GM10248 (cell line): ENCODE data around the gene MYO1C.

Source experiments
- CTCF ChIA-PET: fragments of 300-600 bp; sonication (Branson Sonifier 250); formaldehyde crosslinking; extraction: SDS; loops from one replicate; lab custom pipeline; 2021; ENCODE audit warnings: antibody characterized with exemption; lab: Yijun Ruan, JAX
- POLR2A ChIA-PET: fragments of 350-650 bp; sonication (Branson Sonifier 250); formaldehyde crosslinking; extraction: SDS; loops from one replicate; lab custom pipeline; 2020; ENCODE audit warnings: antibody characterized with exemption; lab: Yijun Ruan, JAX
- DNase-seq: peaks from one replicate; pipeline ENCODE4 v3.0.0; 2012; ENCODE audit errors: extremely low spot score
- CTCF ChIP-seq: IDR thresholded peaks from 2 replicates; pipeline ENCODE4 v1.5.1; 2012; ENCODE audit warnings: mild to moderate bottlenecking, low read depth; ENCODE audit errors: extremely low read depth, missing control alignments, control extremely low read depth

Gene MYO1C

GRCh38 chr17:1474402-1475189 lies 17.9 kb downstream of the MYO1C start:
- CTCF ChIA-PET = interaction anchor here (0.7 to 1.8 kb wide), 7 partner anchors 10 to 109 kb away, joined by 3 to 6 read pairs (median 3); no protein-coding TSS in a partner anchor
- no peak for TF ChIP-seq CTCF
- POLR2A ChIA-PET = interaction anchor here (0.5 to 1.4 kb wide), 8 partner anchors 11 to 81 kb away, joined by 3 to 5 read pairs (median 4); partner anchors contain the start of gene CRK
- peak; percentile 89 for DNase-seq

- no peak for TF ChIP-seq CTCF
- DNase-seq = peak; percentile 47
- ChIA-PET POLR2A (interaction anchor here (1.1 to 1.4 kb wide), 2 partner anchors 15 to 20 kb away, joined by 3 to 4 read pairs; no protein-coding TSS in a partner anchor), CTCF (interaction anchor here (0.8 to 1.4 kb wide), 4 partner anchors 11 to 109 kb away, joined by 3 to 5 read pairs (median 3); no protein-coding TSS in a partner anchor)
These were observed 18.6 kb downstream of the MYO1C start for GRCh38 chr17:1473841-1474240.

- POLR2A ChIA-PET = interaction anchor here (1.1 kb wide), 1 partner anchor 15 kb away, joined by 3 read pairs; no protein-coding TSS in a partner anchor
- CTCF ChIA-PET = no interaction called here
- TF ChIP-seq CTCF = peak; percentile 17
- DNase-seq = no peak
These were observed 19.3 kb downstream of the MYO1C start for GRCh38 chr17:1473170-1473569.

- TF ChIP-seq CTCF = no peak
These were observed 20.3 kb downstream of the MYO1C start for GRCh38 chr17:1471911-1472821.

GRCh38 chr17:1471490-1471889 lies 21.0 kb downstream of the MYO1C start:
- TF ChIP-seq CTCF = no peak
- ChIA-PET POLR2A (no interaction called here), CTCF (interaction anchor here (1.6 kb wide), 1 partner anchor 8 kb away, joined by 4 read pairs; no protein-coding TSS in a partner anchor)
- DNase-seq = no peak

More at GRCh38 chr17:1471911-1472821, 20.3 kb downstream of the MYO1C start:
- DNase-seq = no peak
- CTCF ChIA-PET = interaction anchor here (1.6 kb wide), 1 partner anchor 9 kb away, joined by 4 read pairs; no protein-coding TSS in a partner anchor
- POLR2A ChIA-PET = no interaction called here
